Common myeloid progenitor, CD34-positive (primary cell): ENCODE results near the gene WWTR1.

Experiments
- CTCF ChIA-PET: fragments of 350-600 bp; sonication (Branson Sonifier 250); formaldehyde crosslinking; loops from one replicate; lab custom pipeline; 2021; ENCODE audit warnings: antibody characterized with exemption; lab: Charles Lee
- POLR2A ChIA-PET: fragments of 350-600 bp; sonication (Branson Sonifier 250); formaldehyde crosslinking; loops from one replicate; lab custom pipeline; 2021; ENCODE audit warnings: antibody characterized with exemption; lab: Charles Lee
- DNase-seq, 3 donors: peaks; one replicate each; pipeline versions ENCODE4 v3.0.0 to v3.0.0-alpha.2; 2013
- H3K27ac ChIP-seq, 2 experiments: 1 replicate in 1 of 2; 2 replicates in 1 of 2; pipeline ENCODE4 v1.7.0; 2013; ENCODE audit warnings: inconsistent platforms in 2 of 2, low read length in 2 of 2, mild to moderate bottlenecking in 2 of 2, low read depth in 1 of 2, moderate library complexity in 1 of 2; ENCODE audit not compliant: severe bottlenecking in 2 of 2, insufficient read depth in 1 of 2, poor library complexity in 1 of 2
- H3K27me3 ChIP-seq, 5 experiments: replicated peaks in 2 of 5; 1 replicate in 3 of 5; 2 replicates in 2 of 5; pipeline versions ENCODE4 v1.6.1 to v1.7.0; 2013; ENCODE audit warnings: low read length in 4 of 5, mild to moderate bottlenecking in 2 of 5, moderate library complexity in 2 of 5, inconsistent platforms in 1 of 5; ENCODE audit not compliant: insufficient read depth in 5 of 5, control insufficient read depth in 4 of 5
- H3K36me3 ChIP-seq, 4 experiments: 1 replicate in 2 of 4; 2 replicates in 2 of 4; pipeline versions ENCODE4 v1.6.1 to v1.7.0; 2013; ENCODE audit warnings: low read length in 3 of 4, control low read depth in 1 of 4, mild to moderate bottlenecking in 1 of 4; ENCODE audit not compliant: control insufficient read depth in 4 of 4, insufficient read depth in 4 of 4
- H3K4me1 ChIP-seq, 4 experiments: 1 replicate in 3 of 4; 2 replicates in 1 of 4; pipeline versions ENCODE4 v1.6.1 to v1.7.1; 2013; ENCODE audit warnings: low read length in 3 of 4, mild to moderate bottlenecking in 3 of 4, control low read depth in 1 of 4, inconsistent platforms in 1 of 4, moderate library complexity in 1 of 4; ENCODE audit not compliant: control insufficient read depth in 4 of 4, insufficient read depth in 4 of 4; ENCODE audit errors: control extremely low read depth in 1 of 4
- H3K4me3 ChIP-seq, 7 experiments: 1 replicate in 4 of 7; 2 replicates in 3 of 7; pipeline versions ENCODE4 v1.5.1 to v1.7.0; 2013; ENCODE audit warnings: mild to moderate bottlenecking in 7 of 7, low read length in 6 of 7, moderate library complexity in 6 of 7, inconsistent platforms in 2 of 7, low read depth in 2 of 7, control low read depth in 1 of 7; ENCODE audit not compliant: insufficient read depth in 4 of 7, control insufficient read depth in 1 of 7; ENCODE audit errors: extremely low read depth in 1 of 7
- H3K9me3 ChIP-seq, 5 experiments: 1 replicate in 4 of 5; 2 replicates in 1 of 5; pipeline versions ENCODE4 v1.6.1 to v1.7.1; 2013; ENCODE audit warnings: low read length in 4 of 5, mild to moderate bottlenecking in 2 of 5, inconsistent platforms in 1 of 5, low read depth in 1 of 5, moderate library complexity in 1 of 5; ENCODE audit not compliant: control insufficient read depth in 4 of 5, insufficient read depth in 2 of 5; ENCODE audit errors: control extremely low read depth in 1 of 5
- WGBS: methylation state at CpG from one replicate; pipeline ENCODE4 v1.1.5; 2013; ENCODE audit not compliant: insufficient coverage; 5-methylcytosine and 5-hydroxymethylcytosine counted together

WWTR1 gene

DNA sequence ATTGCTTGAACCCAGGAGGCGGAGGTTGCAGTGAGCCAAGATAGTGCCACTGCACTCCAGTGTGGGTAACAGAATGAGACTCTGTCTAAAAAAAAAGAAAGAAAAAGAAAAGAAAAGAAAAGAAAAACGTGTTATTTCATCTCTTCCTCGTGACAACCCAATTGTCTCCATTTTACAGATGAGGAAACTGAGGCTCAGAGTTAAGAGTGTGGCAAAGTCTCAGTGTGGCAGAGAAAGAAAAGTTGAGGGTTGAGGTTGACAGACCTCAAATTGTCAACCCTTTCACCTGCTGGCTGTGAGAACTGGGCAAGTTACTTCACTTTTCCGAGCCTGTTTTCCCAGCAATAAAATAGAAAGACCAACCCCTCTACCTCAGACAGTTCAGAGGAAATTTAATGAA, 123.7 kb downstream of the WWTR1 start:
- WGBS = 95% methylated on average over 3 of the region's 4 CpGs
- Histone ChIP-seq H3K27me3 (no peaks in the 10 kb centered on the region), H3K9me3 (no peaks in the 10 kb centered on the region), H3K27ac (no peak overlapping the region), H3K36me3 (no peaks in the 10 kb centered on the region), H3K4me3 (no peak overlapping the region), H3K4me1 (peaks cover 0 to 13% (median 9%) of the 10 kb centered on the region in 4 experiments)
- ChIA-PET POLR2A (interaction anchor here (1.6 kb wide), 1 partner anchor 20 kb away, joined by 5 read pairs; no protein-coding TSS in a partner anchor), CTCF (interaction anchor here (0.9 to 1.4 kb wide), 5 partner anchors 10 to 238 kb away, joined by 3 read pairs; no protein-coding TSS in a partner anchor)
- no peak for DNase-seq

GRCh38 chr3:149532489-149533180, 125.2 kb downstream of the WWTR1 start:
- H3K36me3 ChIP-seq = no peaks in the 10 kb centered on the region
- no peaks in the 10 kb centered on the region for H3K27me3 ChIP-seq
- peaks cover 0 to 13% (median 9%) of the 10 kb centered on the region in 4 experiments for H3K4me1 ChIP-seq
- H3K4me3 ChIP-seq = peak overlapping the region in 4 of 7 experiments; percentile 17 to 60 (median 44)
- 3% methylated on average over 5 of the region's 8 CpGs for WGBS
- CTCF ChIA-PET = interaction anchor here (0.7 to 2.4 kb wide), 4 partner anchors 21 to 36 kb away, joined by 3 to 17 read pairs (median 4); no protein-coding TSS in a partner anchor
- DNase-seq = peak; percentile 14 to 58 (median 49)
- H3K9me3 ChIP-seq = no peaks in the 10 kb centered on the region
- POLR2A ChIA-PET = no interaction called here
- H3K27ac ChIP-seq = no peak overlapping the region

GRCh38 chr3:149529099-149529498, 128.7 kb downstream of the WWTR1 start:
- Histone ChIP-seq H3K27ac (no peak overlapping the region), H3K27me3 (no peaks in the 10 kb centered on the region), H3K36me3 (no peaks in the 10 kb centered on the region), H3K4me1 (peaks cover 0 to 13% (median 9%) of the 10 kb centered on the region in 4 experiments), H3K4me3 (no peak overlapping the region), H3K9me3 (no peaks in the 10 kb centered on the region)
- WGBS = no CpG with 5 or more reads among the region's 2 CpGs
- POLR2A ChIA-PET = no interaction called here
- no peak for DNase-seq
- CTCF ChIA-PET = interaction anchor here (1.1 kb wide), 1 partner anchor 16 kb away, joined by 7 read pairs; no protein-coding TSS in a partner anchor

DNA sequence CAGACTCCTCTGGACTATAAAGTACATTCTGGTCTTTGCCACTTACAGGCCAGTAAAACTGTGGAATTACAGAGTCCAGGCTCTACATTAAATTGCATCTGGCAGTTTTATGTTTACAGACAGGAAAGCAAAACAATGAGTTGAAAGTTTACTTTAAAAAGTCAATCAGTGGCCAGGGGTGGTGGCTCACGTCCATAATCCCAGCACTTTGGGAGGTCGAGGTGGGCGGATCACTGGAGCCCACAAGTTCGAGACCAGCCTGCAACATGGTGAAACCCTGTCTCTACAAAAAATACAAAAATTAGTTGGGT, 129.5 kb downstream of the WWTR1 start:
- no peak overlapping the region for H3K27ac ChIP-seq
- WGBS = 94% methylated on average over 4 of the region's 4 CpGs
- DNase-seq = no peak
- CTCF ChIA-PET = interaction anchor here (1.1 to 2.0 kb wide), 4 partner anchors 18 to 243 kb away, joined by 3 to 5 read pairs (median 3); no protein-coding TSS in a partner anchor
- no peaks in the 10 kb centered on the region for H3K27me3 ChIP-seq
- H3K4me3 ChIP-seq = no peak overlapping the region
- H3K4me1 ChIP-seq = peaks cover 0 to 13% (median 9%) of the 10 kb centered on the region in 4 experiments
- no peaks in the 10 kb centered on the region for H3K36me3 ChIP-seq
- H3K9me3 ChIP-seq = no peaks in the 10 kb centered on the region
- POLR2A ChIA-PET = no interaction called here

- no peak for DNase-seq
- Histone ChIP-seq H3K4me3 (no peak overlapping the region), H3K27me3 (no peaks in the 10 kb centered on the region), H3K27ac (no peak overlapping the region), H3K4me1 (peaks cover 0 to 8% (median 3%) of the 10 kb centered on the region in 4 experiments), H3K36me3 (no peaks in the 10 kb centered on the region), H3K9me3 (no peaks in the 10 kb centered on the region)
- ChIA-PET POLR2A (no interaction called here), CTCF (interaction anchor here (1.1 to 2.0 kb wide), 4 partner anchors 18 to 243 kb away, joined by 3 to 5 read pairs (median 3); no protein-coding TSS in a partner anchor)
- WGBS = 90% methylated on average over 3 of the region's 5 CpGs
Observed at GRCh38 chr3:149527531-149528339, 130.1 kb downstream of the WWTR1 start.

DNA sequence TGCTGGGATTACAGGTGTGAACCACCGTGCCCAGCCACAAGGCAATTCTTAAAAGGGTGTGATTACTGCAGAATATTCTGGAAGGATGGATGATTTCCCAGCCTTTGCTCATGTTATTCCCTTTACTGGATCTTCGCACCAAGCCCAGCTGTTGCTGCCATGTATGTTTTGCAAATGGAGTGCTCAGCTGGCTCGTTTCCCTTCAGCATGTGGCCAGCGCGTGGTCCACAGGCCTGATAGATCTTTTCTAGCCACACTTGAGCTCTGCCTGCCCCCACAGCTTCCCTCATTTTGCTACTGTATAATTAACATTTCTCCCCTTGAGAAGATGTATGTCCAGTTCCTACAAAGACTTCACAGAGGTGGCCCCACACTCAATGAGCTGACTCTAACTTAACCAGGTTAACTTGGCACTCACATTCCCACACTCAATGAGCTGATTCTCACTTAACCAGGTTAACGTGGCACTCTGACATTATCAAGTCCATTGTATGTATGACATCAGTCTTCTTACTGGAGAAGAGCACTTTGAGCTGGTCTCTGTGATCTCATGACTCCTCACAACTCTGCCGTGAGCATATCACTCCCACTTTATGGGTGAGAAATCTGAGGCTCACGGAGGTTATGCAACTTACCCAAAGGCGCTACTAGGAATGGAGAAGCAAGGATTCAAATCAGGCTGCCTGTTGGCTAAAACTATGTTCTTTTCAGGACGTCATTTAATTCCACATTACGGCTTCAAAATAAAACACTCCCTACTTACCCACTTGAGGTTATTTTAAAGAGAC, 134.1 kb downstream of the WWTR1 start:
- no peak overlapping the region for H3K4me3 ChIP-seq
- H3K9me3 ChIP-seq = no peaks in the 10 kb centered on the region
- H3K27me3 ChIP-seq = no peaks in the 10 kb centered on the region
- CTCF ChIA-PET = interaction anchor here (1.3 to 1.5 kb wide), 3 partner anchors 9 to 58 kb away, joined by 3 to 6 read pairs (median 3); no protein-coding TSS in a partner anchor
- POLR2A ChIA-PET = no interaction called here
- H3K27ac ChIP-seq = no peak overlapping the region
- DNase-seq = no peak
- 94% methylated on average over 5 of the region's 11 CpGs for WGBS
- no peaks in the 10 kb centered on the region for H3K4me1 ChIP-seq
- no peaks in the 10 kb centered on the region for H3K36me3 ChIP-seq
